OCI-LY1 (cell line): ENCODE data around the gene CNTN1.

ENCODE experiments used
- H2AFZ ChIP-seq: fragments of 200-600 bp; sonication (generic), shearing (Covaris generic); 2 replicates; pipeline ENCODE4 v1.6.0; 2014; ENCODE audit warnings: antibody characterized with exemption, mild to moderate bottlenecking, low read length
- H3F3A ChIP-seq: fragments of 200-600 bp; sonication (generic), shearing (Covaris generic); 2 replicates; pipeline ENCODE4 v1.6.0; 2014; ENCODE audit warnings: mild to moderate bottlenecking, antibody characterized with exemption, low read length, moderate library complexity; ENCODE audit not compliant: insufficient read depth
- H3K27ac ChIP-seq: fragments of 200-600 bp; sonication (generic); 2 replicates; pipeline ENCODE4 v1.5.1; 2014; ENCODE audit warnings: low read length, mixed run types, mild to moderate bottlenecking, low read depth; ENCODE audit not compliant: poor library complexity, severe bottlenecking
- H3K27me3 ChIP-seq: fragments of 200-600 bp; sonication (generic); 2 replicates; pipeline ENCODE4 v1.6.0; 2014; ENCODE audit warnings: antibody characterized with exemption, mild to moderate bottlenecking, low read length, moderate library complexity; ENCODE audit not compliant: insufficient read depth
- H3K36me3 ChIP-seq: fragments of 200-600 bp; sonication (generic); 2 replicates; pipeline ENCODE4 v1.6.1; 2014; ENCODE audit warnings: mild to moderate bottlenecking, antibody characterized with exemption, low read length, moderate library complexity, mixed read lengths; ENCODE audit not compliant: insufficient read depth
- H3K4me1 ChIP-seq: fragments of 200-600 bp; sonication (generic); 2 replicates; pipeline ENCODE4 v1.5.1; 2014; ENCODE audit warnings: mild to moderate bottlenecking, low read length, moderate library complexity; ENCODE audit not compliant: insufficient read depth, severe bottlenecking
- H3K4me2 ChIP-seq: fragments of 200-600 bp; sonication (generic), shearing (Covaris generic); 2 replicates; pipeline ENCODE4 v1.6.1; 2014; ENCODE audit warnings: low read length
- H3K4me3 ChIP-seq: fragments of 200-600 bp; sonication (generic); 2 replicates; pipeline ENCODE4 v1.5.1; 2014; ENCODE audit warnings: low read length, low read depth, mild to moderate bottlenecking, mixed read lengths; ENCODE audit not compliant: poor library complexity, severe bottlenecking
- H3K79me2 ChIP-seq: fragments of 200-600 bp; shearing (Covaris generic); 2 replicates; pipeline ENCODE4 v1.6.1; 2016; ENCODE audit warnings: mixed run types, low read length, mixed read lengths; ENCODE audit not compliant: insufficient read depth
- H3K9ac ChIP-seq: fragments of 200-600 bp; sonication (generic), shearing (Covaris generic); 2 replicates; pipeline ENCODE4 v1.6.1; 2014; ENCODE audit warnings: mild to moderate bottlenecking, low read length, mixed read lengths
- H3K9me2 ChIP-seq: fragments of 200-600 bp; sonication (generic), shearing (Covaris generic); 2 replicates; pipeline ENCODE4 v1.6.1; 2014; ENCODE audit warnings: low read depth, mild to moderate bottlenecking, low read length, mixed read lengths
- H3K9me3 ChIP-seq: fragments of 200-600 bp; shearing (Covaris generic); 2 replicates; pipeline ENCODE4 v1.6.1; 2014; ENCODE audit warnings: low read length, mixed read lengths
- H4K20me1 ChIP-seq: fragments of 200-600 bp; sonication (generic), shearing (Covaris generic); 2 replicates; pipeline ENCODE4 v1.6.0; 2016; ENCODE audit warnings: mild to moderate bottlenecking, low read length; ENCODE audit not compliant: insufficient read depth
- CTCF ChIP-seq: fragments of 200-600 bp; sonication (generic), shearing (Covaris generic); IDR thresholded peaks from 2 replicates; pipeline ENCODE4 v1.5.1; 2017; ENCODE audit warnings: mild to moderate bottlenecking, antibody characterized with exemption, low read length, moderate library complexity, mixed read lengths
- EZH2 ChIP-seq: fragments of 200-600 bp; sonication (generic), shearing (Covaris generic); IDR thresholded peaks from 2 replicates; pipeline ENCODE4 v1.8.0; 2017; ENCODE audit warnings: borderline replicate concordance, mixed run types, mild to moderate bottlenecking, antibody characterized with exemption, low read length, moderate library complexity, mixed read lengths

Gene CNTN1

GRCh38 chr12:40784102-40784501 lies 91.9 kb downstream of the CNTN1 start:
- no peak overlapping the region for H3K4me3 ChIP-seq
- no peak overlapping the region for H3K4me2 ChIP-seq
- H3K4me1 ChIP-seq = no peaks in the 10 kb centered on the region
- no peak overlapping the region for H3K27ac ChIP-seq
- H3K9me3 ChIP-seq = no peaks in the 10 kb centered on the region
- H3K36me3 ChIP-seq = no peaks in the 10 kb centered on the region
- no peaks in the 10 kb centered on the region for H4K20me1 ChIP-seq
- H2AFZ ChIP-seq = no peak overlapping the region
- no peaks in the 10 kb centered on the region for H3K27me3 ChIP-seq
- H3K9me2 ChIP-seq = no peaks in the 10 kb centered on the region
- no peak overlapping the region for H3K9ac ChIP-seq
- TF ChIP-seq EZH2 (no peak), CTCF (no peak)
- H3F3A ChIP-seq = no peaks in the 10 kb centered on the region; the same call in 1 of the 2 replicates
- H3K79me2 ChIP-seq = no peaks in the 10 kb centered on the region

GRCh38 chr12:40788276-40788675 lies 96.0 kb downstream of the CNTN1 start:
- no peaks in the 10 kb centered on the region for H3K36me3 ChIP-seq
- no peaks in the 10 kb centered on the region for H3K4me1 ChIP-seq
- no peak overlapping the region for H3K4me3 ChIP-seq
- H3F3A ChIP-seq = no peaks in the 10 kb centered on the region
- H2AFZ ChIP-seq = no peak overlapping the region
- no peaks in the 10 kb centered on the region for H3K79me2 ChIP-seq
- H4K20me1 ChIP-seq = no peaks in the 10 kb centered on the region
- H3K9me3 ChIP-seq = no peaks in the 10 kb centered on the region
- no peak overlapping the region for H3K9ac ChIP-seq
- H3K27ac ChIP-seq = no peak overlapping the region
- no peaks in the 10 kb centered on the region for H3K9me2 ChIP-seq
- TF ChIP-seq CTCF (no peak), EZH2 (no peak)
- H3K27me3 ChIP-seq = no peaks in the 10 kb centered on the region
- H3K4me2 ChIP-seq = no peak overlapping the region

- Histone ChIP-seq H3K36me3 (no peaks in the 10 kb centered on the region), H3K79me2 (no peaks in the 10 kb centered on the region), H4K20me1 (no peaks in the 10 kb centered on the region), H3K9ac (no peak overlapping the region), H3K4me1 (no peaks in the 10 kb centered on the region), H3F3A (no peaks in the 10 kb centered on the region), H3K9me2 (no peaks in the 10 kb centered on the region), H3K4me3 (no peak overlapping the region), H3K9me3 (no peaks in the 10 kb centered on the region), H3K27me3 (no peaks in the 10 kb centered on the region), H2AFZ (no peak overlapping the region), H3K4me2 (no peak overlapping the region), H3K27ac (no peak overlapping the region)
- TF ChIP-seq EZH2 (no peak), CTCF (no peak)
Measured at GRCh38 chr12:40792792-40793386, 100.7 kb downstream of the CNTN1 start.
